GM12878 (cell line): ENCODE data around the gene NUDT22. TPM values are rescaled to one million over a fixed set of nuclear protein-coding genes. Genes with fewer than 3 reads are reported as not detected.
A peak's percentile ranks its signal among the peaks of the same experiment; 100 is the strongest.

Experiments used
- ATAC-seq: fragments of 200-7000 bp; cut with Tn5 transposase; 3 replicates; pipeline ENCODE4 v1.9.1; 2020; ENCODE audit warnings: mild to moderate bottlenecking, moderate library complexity
- BruUV-seq: library from RNA; stranded (reverse); fragments of 400-500 nt; replicated peaks from 2 replicates; lab custom pipeline; 2021; lab: Mats Ljungman, UMichigan
- CTCF ChIA-PET: fragments of 300-600 bp; sonication (Branson Sonifier 250); formaldehyde crosslinking; extraction: SDS; loops from one replicate; lab custom pipeline; 2021; ENCODE audit warnings: inconsistent platforms; lab: Yijun Ruan, JAX
- POLR2A ChIA-PET: fragments of 350-600 bp; formaldehyde crosslinking; extraction: SDS; loops from one replicate; lab custom pipeline; 2021; ENCODE audit warnings: inconsistent platforms; lab: Charles Lee
- RAD21 ChIA-PET: fragments of 300-600 bp; sonication (Branson Sonifier 250); formaldehyde crosslinking; loops from one replicate; lab custom pipeline; 2023; ENCODE audit warnings: antibody characterized with exemption; ENCODE audit not compliant: unreplicated experiment; lab: Charles Lee
- SMC1A ChIA-PET: fragments of 300-600 bp; sonication (Branson Sonifier 250); formaldehyde crosslinking; loops from one replicate; lab custom pipeline; 2023; ENCODE audit not compliant: unreplicated experiment, uncharacterized antibody; lab: Charles Lee
- DNase-seq: peaks from one replicate; pipeline ENCODE4 v3.0.0-alpha.2; 2011; ENCODE audit warnings: low read depth, low spot score
- FAIRE-seq: peaks from 3 replicates; lab custom pipeline; 2011; peaks lifted over from hg19 to GRCh38; lab: Jason Lieb, UNC
- H2AFZ ChIP-seq: 2 replicates; pipeline ENCODE4 v1.6.0; 2011; ENCODE audit warnings: low read depth, low read length, control low read depth; ENCODE audit not compliant: control insufficient read depth
- H3K27ac ChIP-seq: 2 replicates; pipeline ENCODE4 v1.5.1; 2011; ENCODE audit warnings: control low read depth; ENCODE audit not compliant: control insufficient read depth, insufficient read depth
- H3K27me3 ChIP-seq, 2 experiments: replicated peaks in 1 of 2; 2 replicates each; pipeline versions ENCODE4 v1.6.0 to v1.6.1; 2011; ENCODE audit warnings: low read length in 1 of 2; ENCODE audit not compliant: control insufficient read depth in 2 of 2, insufficient read depth in 2 of 2
- H3K36me3 ChIP-seq, 2 experiments: 2 replicates each; pipeline ENCODE4 v1.5.1; 2011; ENCODE audit warnings: low read length in 1 of 2; ENCODE audit not compliant: control insufficient read depth in 2 of 2, insufficient read depth in 2 of 2
- H3K4me1 ChIP-seq: 2 replicates; pipeline ENCODE4 v1.6.1; 2011; ENCODE audit warnings: mild to moderate bottlenecking, low read length, moderate library complexity, mixed read lengths; ENCODE audit not compliant: control insufficient read depth, insufficient read depth
- H3K4me2 ChIP-seq: 2 replicates; pipeline ENCODE4 v1.6.0; 2011; ENCODE audit warnings: control low read depth; ENCODE audit not compliant: control insufficient read depth, insufficient read depth
- H3K4me3 ChIP-seq: fragments of 200-600 bp; sonication (generic); 2 replicates; pipeline ENCODE4 v1.5.1; 2016
- H3K79me2 ChIP-seq: 2 replicates; pipeline ENCODE4 v1.6.0; 2011; ENCODE audit warnings: low read length; ENCODE audit not compliant: control insufficient read depth, insufficient read depth
- H3K9ac ChIP-seq: 2 replicates; pipeline ENCODE4 v1.8.0; 2011; ENCODE audit warnings: low read length, control low read depth, mixed read lengths; ENCODE audit not compliant: control insufficient read depth, insufficient read depth
- H3K9me3 ChIP-seq: replicated peaks from 3 replicates; pipeline ENCODE4 v1.5.1; 2011; ENCODE audit warnings: mild to moderate bottlenecking, low read length; ENCODE audit not compliant: control insufficient read depth, insufficient read depth
- H4K20me1 ChIP-seq: 2 replicates; pipeline ENCODE4 v1.6.0; 2011; ENCODE audit not compliant: control insufficient read depth, insufficient read depth
- LARP7 ChIP-seq: fragments of 450-650 bp; IDR thresholded peaks from 2 replicates; pipeline ENCODE4 v1.6.1; 2017; ENCODE audit warnings: mild to moderate bottlenecking
- POLR2A ChIP-seq: IDR thresholded peaks from 2 replicates; pipeline ENCODE4 v1.6.1; 2011; ENCODE audit warnings: low read depth, mild to moderate bottlenecking, low read length
- POLR2AphosphoS2 ChIP-seq: IDR thresholded peaks from 2 replicates; pipeline ENCODE4 v1.6.1; 2011; ENCODE audit warnings: low read depth, mild to moderate bottlenecking, low read length, improper control_type of control experiment, moderate library complexity
- TCF3 ChIP-seq: IDR thresholded peaks from 2 replicates; pipeline ENCODE4 v1.6.1; 2012; ENCODE audit warnings: low read depth, mild to moderate bottlenecking, low read length, borderline replicate concordance; ENCODE audit not compliant: insufficient read depth
- WGBS: methylation state at CpG from one replicate; pipeline ENCODE4 v1.1.6; 2016; ENCODE audit warnings: low lambda C conversion rate; ENCODE audit not compliant: insufficient replicate concordance, insufficient coverage; ENCODE audit errors: missing lambda C conversion rate; 5-methylcytosine and 5-hydroxymethylcytosine counted together
- in situ Hi-C: fragments of 300-500 bp; cut with MboI; formaldehyde crosslinking; loops from 9 replicates; pipeline ENCODE4 v1.14.3; 2018; ENCODE audit warnings: mixed read lengths
- intact Hi-C: fragments of 100-400 bp; cut with micrococcal nuclease; formaldehyde crosslinking; loops from one replicate; pipeline ENCODE4 v1.14.2; 2022; ENCODE audit not compliant: unreplicated experiment
- polyA plus RNA-seq, 11 experiments: library from polyadenylated mRNA; depleted of rRNA in 4 of 11; unstranded in 6 of 11; stranded (reverse) in 5 of 11; fragments of >200 nt; fragmentation: Nextera tagmentation in 4 of 11; fragmentation: Illumina TruSeq in 1 of 11; extraction: Ambion mirVana in 4 of 11; extraction: Trizol in 1 of 11; gene quantifications; 1 replicate in 1 of 11; 2 replicates in 10 of 11; pipeline versions ENCODE4 v1.2.1 to v1.2.3, GENCODE V29; 2011 to 2016; ENCODE audit warnings: inconsistent platforms in 2 of 11, missing spikeins in 2 of 11, low read depth in 1 of 11
- total RNA-seq, 4 experiments: library from RNA; depleted of rRNA in 3 of 4; stranded (reverse); fragments of >200 nt in 3 of 4; fragmentation: Illumina TruSeq in 1 of 4; extraction: Trizol in 1 of 4; gene quantifications; 2 replicates each; pipeline versions ENCODE4 v1.2.1 to v1.2.3, GENCODE V29; 2013 to 2021

Gene NUDT22
- total and polyA plus RNA-seq, 10 of the 15 experiments (the other 5 are each of a cell fraction or from before 2014, with no cell fraction given) = 6.7 to 115 (median 64.7) TPM

GRCh38 chr11:64223001-64223651, 2.9 kb upstream of the NUDT22 start:
- no peak for FAIRE-seq
- BruUV-seq = TSS peak; percentile 44
- Histone ChIP-seq H3K4me1 (peaks cover 7% of the 10 kb centered on the region), H4K20me1 (no peaks in the 10 kb centered on the region), H3K36me3 (peaks cover 21 to 27% of the 10 kb centered on the region in 2 experiments), H3K4me2 (no peak overlapping the region), H3K9me3 (no peaks in the 10 kb centered on the region), H3K79me2 (peaks cover 29% of the 10 kb centered on the region), H3K27ac (no peak overlapping the region), H3K4me3 (no peak overlapping the region), H3K9ac (no peak overlapping the region), H2AFZ (no peak overlapping the region), H3K27me3 (no peaks in the 10 kb centered on the region)
- ChIA-PET SMC1A (interaction anchor here (0.8 to 5.4 kb wide), 2 partner anchors 17 to 47 kb away, joined by 3 to 56 read pairs; partner anchors contain the start of gene FERMT3), POLR2A (interaction anchor here (1.4 to 9.7 kb wide), 6 partner anchors 7 to 82 kb away, joined by 5 to 85 read pairs (median 6); partner anchors contain the start of genes ESRRA, FERMT3, FKBP2 and PPP1R14B), CTCF (interaction anchor here (0.6 to 5.0 kb wide), 4 partner anchors 17 to 37 kb away, joined by 3 to 59 read pairs (median 4); partner anchors contain the start of genes FERMT3, PPP1R14B and STIP1), RAD21 (interaction anchor here (1.4 to 1.6 kb wide), 2 partner anchors 16 to 18 kb away, joined by 5 to 6 read pairs; no protein-coding TSS in a partner anchor)
- TF ChIP-seq LARP7 = no peak
- TF ChIP-seq POLR2AphosphoS2 = 0 out of 2 replicates have a peak, but pooled peaks have one; percentile 69
- TF ChIP-seq TCF3 = 0 out of 2 replicates have a peak, but pooled peaks have one; percentile 12
- peak; percentile 53 for TF ChIP-seq POLR2A
- intact Hi-C loops = no loop called here
- no peak for DNase-seq
- 91% methylated on average over 24 of the region's 24 CpGs for WGBS
- in situ Hi-C loops = no loop called here
- ATAC-seq = no peak
